Activated effector memory CD4-positive, alpha-beta T cell treated with anti-CD3 and anti-CD28 coated beads, Interleukin-2, amount 50 U/mL, for 16 hours (primary cell): ENCODE data around the gene MAGI2.

ENCODE experiments used
- DNase-seq: peaks from one replicate; pipeline ENCODE4 v3.0.0-alpha.2; 2020

MAGI2 gene

DNA sequence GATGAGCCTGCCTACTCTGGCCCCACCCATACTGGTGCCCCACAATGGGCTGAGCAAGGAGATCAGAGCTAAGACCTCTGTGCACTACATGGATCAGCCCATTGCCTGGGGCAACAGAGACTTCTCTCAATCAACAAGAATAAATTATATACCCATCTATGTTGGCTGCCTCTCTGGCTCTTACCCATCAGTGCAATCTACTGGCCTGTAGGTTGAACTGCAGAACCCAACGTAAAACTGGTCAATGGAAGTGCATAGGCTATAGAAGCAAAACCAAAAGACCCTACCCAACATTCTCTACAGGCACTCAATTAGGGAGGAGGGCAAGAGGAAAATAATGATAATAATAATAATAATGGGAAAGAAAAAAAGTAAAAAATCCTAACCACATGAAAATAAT, 574.3 kb downstream of the MAGI2 start:
- DNase-seq: no peak

DNA sequence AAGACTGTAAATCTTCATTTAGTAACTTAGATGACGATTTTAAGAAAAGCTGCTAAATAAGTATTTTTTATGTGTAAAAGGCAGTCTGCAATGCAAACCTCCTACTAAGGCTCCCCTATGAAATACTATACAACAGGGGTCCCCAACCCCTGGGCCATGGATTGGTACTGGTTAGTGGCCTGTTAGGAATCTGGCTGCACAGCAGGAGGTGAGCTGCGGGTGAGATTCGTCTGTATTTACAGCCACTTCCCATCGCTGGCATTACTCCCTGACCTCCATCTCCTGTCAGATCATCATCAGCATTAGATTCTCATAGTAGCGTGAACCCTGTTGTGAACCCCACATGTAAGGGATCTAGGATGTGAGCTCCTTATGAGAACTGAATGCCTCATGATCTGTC, 580.4 kb downstream of the MAGI2 start:
- DNase-seq: no peak

GRCh38 chr7:78864339-78864738, 589.1 kb downstream of the MAGI2 start:
- DNase-seq: no peak

DNA sequence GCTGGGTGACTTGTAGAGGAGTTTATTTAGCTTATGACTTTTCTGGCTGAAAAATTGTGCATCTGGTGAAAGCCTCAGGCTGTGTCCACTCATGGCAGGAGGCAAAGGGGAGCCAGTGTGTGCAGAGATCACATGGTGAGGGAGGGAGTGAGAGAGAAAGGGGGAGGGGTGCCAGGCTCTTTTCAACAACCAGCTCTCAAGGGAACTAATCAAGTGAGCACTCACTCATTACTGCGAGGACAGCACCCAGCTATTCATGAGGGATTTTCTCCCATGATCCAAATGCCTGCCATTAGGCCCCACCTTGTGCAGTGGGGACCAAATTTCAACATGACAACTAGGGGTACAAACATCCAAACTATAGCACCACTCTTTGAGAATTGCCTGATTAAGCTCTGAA, 590.2 kb downstream of the MAGI2 start:
- no peak for DNase-seq

- DNase-seq: no peak
These were observed 591.0 kb downstream of the MAGI2 start for GRCh38 chr7:78862411-78862900.

DNA sequence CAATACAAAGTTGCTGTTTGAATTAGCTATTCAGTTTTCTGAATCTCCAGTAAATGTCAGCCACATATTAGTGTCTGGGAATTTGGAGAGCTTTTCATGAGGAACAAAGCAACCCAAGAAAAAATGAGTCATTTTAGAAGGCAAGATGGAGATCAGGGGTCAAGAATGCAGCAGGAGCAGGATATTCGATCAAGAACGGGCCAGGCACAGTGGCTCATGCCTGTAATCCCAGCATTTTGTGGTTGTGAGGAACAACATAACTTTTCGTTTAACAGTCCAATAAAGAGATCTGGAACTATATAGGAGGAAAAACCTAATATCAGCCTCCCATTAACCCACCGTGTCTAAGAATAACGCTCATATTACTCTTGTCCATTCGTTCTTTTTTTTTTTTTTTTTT, 600.5 kb downstream of the MAGI2 start:
- no peak for DNase-seq

- no peak for DNase-seq
These were observed 603.2 kb downstream of the MAGI2 start for GRCh38 chr7:78850093-78850740.

DNA sequence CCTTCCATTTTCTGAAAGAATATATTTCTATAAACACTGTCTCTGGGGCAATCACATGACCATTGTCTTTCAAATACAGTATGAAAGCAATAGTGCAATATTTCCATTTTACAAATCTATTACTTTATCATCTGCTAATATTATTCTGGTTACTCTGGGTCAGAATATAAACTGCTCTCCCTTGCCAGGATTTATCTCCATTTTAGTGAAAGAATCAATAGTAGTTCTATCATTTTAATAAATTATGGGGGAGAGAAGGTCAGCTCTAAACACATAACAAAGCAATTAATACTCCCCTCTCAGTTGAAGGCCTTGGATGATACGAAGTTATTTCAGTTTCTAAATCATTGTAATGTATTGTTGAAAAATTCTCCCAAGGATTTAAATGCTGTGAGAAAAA, 608.3 kb downstream of the MAGI2 start:
- DNase-seq: no peak

DNA sequence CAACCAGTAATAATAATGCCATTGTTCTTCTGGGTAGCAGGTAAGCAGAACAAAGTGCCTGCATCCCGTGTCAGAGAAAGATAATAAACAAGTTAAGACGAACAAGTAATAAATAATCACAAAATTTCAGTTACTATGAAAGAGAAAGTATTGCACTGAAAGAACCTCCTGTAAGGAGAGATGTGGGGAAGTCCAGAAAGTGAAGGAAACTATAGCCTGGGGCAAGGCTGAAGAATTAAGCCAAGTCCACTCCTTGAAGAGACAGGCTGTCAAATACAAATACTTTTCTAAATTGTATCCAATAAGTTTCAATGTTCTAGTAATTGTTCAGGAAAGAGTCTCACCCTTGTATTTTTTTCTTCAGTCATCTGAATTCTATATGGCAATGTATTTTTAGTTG, 611.4 kb downstream of the MAGI2 start:
- DNase-seq: no peak

DNA sequence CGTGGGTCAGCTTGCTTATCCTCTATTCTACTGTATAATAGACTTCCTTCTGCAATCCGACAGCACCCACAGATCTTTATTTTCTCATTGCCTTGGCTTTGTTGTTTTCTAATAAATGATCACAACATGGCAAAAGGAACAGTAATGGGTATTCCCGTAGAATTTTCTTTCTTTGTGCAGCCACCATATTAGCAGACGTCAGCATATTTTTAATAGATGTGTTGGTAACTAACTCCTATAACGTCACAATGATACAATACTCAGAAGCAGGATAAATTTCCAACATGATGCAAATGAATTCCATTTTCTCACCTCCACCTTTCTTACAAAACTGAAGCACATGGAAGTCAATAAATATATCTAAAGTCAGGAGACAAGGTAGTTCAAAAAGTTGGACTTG, 617.6 kb downstream of the MAGI2 start:
- no peak for DNase-seq

DNA sequence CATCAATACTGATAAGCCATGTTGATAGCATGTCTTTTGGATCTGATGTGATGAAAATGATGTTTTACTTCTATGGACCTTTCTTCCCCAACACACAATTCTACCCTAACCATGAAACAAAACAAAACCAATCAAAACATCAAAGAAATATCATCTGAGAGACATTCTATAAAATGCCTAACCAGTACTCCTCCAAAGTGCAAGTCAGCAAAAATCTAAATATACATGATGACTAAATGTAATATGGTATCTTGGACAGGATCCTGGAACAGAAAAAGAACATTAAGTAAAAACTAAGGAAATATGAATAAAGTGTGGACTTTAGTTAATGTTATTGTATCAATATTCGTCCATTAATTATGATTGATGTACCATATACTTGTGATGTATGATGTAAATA, 625.1 kb downstream of the MAGI2 start:
- no peak for DNase-seq

DNA sequence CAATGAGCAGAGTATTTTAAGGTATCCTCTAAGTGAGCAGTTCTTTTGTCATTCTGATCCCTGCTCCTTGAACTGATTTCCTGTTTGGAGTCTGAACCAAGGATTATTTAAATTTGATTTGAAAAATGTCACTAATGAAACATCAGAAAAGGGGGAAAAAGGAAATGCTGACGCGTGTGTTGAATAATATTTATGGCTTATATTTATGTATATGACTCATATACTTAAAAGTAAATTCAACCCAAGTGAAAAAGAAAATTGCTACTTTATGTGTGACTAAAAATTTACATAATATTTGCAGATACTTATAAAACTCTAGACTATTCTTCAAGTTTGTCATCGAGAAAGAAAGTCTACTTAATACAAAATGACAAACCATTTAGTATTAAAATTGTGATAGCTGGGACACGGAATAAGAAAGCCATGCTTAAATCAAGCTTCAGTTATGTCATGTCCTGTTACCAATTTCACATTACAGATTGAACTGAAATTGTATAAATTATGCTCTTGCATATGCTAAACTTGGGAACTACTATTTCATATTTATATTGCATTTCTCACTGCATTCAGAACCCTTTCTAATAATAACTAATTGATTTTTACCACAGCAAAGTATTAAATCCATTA, 649.9 kb downstream of the MAGI2 start:
- no peak for DNase-seq

DNA sequence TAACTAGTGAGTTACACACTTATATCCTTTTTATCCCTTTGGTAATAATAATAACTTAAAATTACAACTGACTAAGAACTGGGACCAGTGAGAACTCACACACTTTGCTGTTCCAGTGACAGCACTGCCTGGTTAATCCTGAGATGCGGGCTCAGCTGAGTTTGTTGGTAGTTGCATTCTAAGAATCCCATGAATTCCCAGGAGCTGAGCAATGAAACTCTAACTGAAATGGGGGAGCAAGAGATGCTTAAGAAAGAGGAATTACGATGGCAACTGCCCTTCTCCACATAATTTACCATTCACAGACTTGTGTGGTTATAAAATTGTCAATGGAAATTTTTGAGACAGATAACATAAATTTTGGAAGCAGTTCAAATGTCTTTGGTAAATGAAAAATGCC, 659.4 kb downstream of the MAGI2 start:
- DNase-seq: no peak

DNA sequence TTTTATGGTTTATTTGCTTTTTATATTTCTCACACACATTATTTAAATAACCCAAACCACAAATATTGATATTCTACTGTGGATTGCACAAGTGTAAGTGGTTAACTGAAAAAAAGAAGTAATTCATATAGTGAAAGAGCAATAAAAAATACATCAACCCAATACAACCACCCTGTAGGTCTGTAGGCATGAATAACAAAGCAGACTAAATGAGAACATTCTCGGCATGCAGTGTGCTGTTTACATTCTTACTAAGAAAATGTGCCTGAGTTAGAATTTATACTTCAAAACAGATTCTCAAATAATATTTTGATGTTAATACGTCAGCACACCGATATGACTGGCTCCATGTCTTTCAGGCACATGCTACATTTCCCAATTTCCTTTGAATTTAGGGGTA, 660.8 kb downstream of the MAGI2 start:
- DNase-seq: no peak

DNA sequence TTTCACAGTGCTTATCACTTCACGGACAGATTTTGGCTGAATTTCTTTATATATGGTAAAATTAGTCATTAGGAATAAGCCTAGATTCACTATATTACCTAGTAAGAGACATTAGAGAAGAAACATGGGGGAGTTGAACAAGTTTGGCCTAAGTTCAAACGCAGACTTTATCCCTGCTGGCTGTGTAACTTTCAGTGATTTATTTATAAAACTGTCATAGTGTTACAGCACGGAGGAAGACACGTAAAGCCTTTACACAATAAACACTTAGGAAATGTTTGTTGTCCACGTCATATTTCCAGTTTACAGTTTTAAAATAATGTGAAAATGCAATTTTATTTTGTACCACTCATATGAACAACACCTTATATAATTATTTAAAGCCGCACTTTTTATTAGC, 661.5 kb downstream of the MAGI2 start:
- no peak for DNase-seq

- no peak for DNase-seq
These were observed 665.0 kb downstream of the MAGI2 start for GRCh38 chr7:78788464-78788863.

DNA sequence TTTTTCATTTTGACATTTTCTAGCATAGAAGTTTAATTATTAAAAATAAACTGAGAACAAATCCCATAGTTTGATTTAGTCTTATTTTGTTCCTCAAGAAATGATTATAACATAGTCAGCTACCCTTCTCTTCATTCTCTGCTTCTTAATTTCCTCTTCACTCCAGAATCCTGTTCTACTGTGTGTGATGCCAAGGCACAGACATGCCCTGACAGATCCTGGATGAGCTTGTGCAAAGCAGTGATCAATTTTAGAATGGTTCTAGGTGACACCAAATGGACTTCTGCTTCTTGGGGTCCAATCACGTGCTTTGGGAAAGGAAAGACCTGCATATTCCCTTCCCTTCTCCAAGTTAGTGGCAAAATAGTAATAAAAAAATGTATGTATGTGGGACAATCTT, 665.6 kb downstream of the MAGI2 start:
- DNase-seq: no peak

DNA sequence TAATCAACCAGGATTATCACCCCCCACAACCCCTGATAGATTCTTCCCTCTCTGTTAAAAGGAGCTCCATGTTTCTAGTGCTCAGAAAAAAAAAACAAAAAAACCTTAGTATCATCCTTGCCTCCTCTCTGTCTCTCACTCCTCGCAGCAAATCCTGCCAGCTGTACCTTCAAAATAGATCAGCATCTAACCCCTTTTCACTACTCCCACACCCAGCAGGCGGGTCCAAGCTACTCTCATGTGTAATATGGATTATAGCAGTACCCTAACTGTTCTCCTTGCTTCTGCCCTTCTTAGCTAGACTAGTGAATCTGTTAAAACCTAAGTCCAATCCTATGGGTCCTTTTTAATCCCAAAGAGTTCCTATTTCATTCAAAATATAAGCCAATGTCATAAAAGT, 667.4 kb downstream of the MAGI2 start:
- DNase-seq: no peak

DNA sequence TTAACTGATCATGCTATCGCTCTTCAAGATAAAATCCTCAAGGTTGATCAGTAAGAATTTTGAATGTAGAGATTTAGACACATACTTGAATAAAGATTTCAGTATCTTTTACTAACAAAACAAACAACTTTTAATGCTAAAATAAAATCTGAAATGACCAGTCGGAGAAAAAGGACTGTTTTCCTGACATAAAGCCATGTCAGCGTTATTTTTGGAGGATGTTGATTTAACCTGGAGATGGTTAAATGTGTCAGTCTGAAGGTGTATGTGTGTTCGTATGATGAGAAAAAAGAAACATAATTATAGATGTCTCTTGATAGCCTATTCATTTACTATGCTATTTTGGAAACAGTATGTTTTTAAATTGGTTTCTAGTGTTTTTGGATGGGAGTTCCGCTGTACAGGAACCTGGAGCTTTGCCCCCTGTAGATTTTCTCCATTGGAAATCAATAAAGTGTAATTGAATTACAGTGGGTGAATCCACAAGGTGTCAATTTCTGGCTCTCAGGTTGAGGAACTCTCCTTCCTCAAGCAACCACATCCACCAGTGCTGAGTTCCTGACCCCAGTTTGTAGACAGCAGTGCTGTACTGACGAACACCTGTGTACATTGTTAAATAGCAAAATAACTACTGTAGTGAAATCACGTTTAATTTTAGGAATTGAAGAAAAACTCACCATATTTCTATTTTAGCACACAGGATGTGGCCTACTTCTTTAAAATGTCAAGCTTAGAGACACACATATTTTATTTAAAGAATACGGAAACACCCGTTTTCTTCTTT, 670.1 kb downstream of the MAGI2 start:
- DNase-seq: no peak

DNA sequence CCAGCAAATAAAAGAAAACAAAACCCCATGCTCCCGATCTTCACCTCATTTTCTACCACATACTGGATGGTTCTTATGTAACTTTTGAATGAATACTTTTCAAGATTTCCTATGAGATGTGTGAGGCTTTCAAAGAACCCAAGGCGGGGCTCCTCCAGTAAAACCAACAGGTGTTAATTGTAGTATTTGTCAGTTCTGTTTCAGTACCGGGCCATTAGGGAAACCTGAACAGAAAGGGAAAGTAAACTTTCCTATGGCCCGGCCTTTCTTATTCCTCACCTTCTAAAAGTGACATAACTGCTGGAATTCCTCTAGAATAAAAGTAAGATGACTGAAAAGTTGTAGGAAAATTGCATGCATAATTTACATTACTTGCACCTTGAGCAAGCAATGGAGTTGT, 672.9 kb downstream of the MAGI2 start:
- no peak for DNase-seq

GRCh38 chr7:78779788-78780187, 673.7 kb downstream of the MAGI2 start:
- DNase-seq: no peak

DNA sequence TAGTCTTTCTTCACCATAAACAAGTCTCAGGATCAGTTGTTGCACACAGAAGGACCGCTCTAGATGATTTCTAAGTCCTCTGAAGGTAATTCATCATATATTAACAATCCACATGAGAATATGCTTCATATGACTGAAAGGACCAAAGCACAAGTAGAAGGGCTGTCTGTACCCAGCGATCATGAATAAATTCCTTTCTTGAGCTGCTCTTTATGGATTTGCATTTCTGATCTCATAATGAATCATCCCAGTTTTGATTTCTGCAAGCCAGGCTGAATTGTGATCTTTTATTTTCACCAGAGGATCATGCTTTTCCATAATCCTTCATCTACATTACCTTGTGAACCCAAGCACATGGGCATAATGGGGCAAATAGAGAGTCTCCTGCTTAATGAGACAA, 675.6 kb downstream of the MAGI2 start:
- DNase-seq: no peak

GRCh38 chr7:78770422-78771410, 682.8 kb downstream of the MAGI2 start:
- DNase-seq: no peak
